ENCODE data around the gene ADRA2A. TPM values are rescaled to one million over a fixed set of nuclear protein-coding genes. Genes with fewer than 3 reads are reported as not detected.

ADRA2A gene
- total RNA-seq, 1 donor from 2014 or later: 4.3 TPM

GRCh38 chr10:111109501-111110242, 32.8 kb downstream of the ADRA2A start:
- peak; percentile 67 for DNase-seq

- DNase-seq: no peak
Measured at GRCh38 chr10:111110771-111111170, 33.9 kb downstream of the ADRA2A start.

GRCh38 chr10:111112333-111112732, 35.5 kb downstream of the ADRA2A start:
- no peak for DNase-seq

- no peak for DNase-seq
Measured at GRCh38 chr10:111113238-111113960, 36.6 kb downstream of the ADRA2A start.

- no peak for DNase-seq
Measured at GRCh38 chr10:111113961-111114757, 37.3 kb downstream of the ADRA2A start.

GRCh38 chr10:111114758-111115500, 38.1 kb downstream of the ADRA2A start:
- no peak for DNase-seq

- no peak for DNase-seq
Measured at GRCh38 chr10:111116211-111116610, 39.4 kb downstream of the ADRA2A start.

GRCh38 chr10:111116762-111117445, 40.1 kb downstream of the ADRA2A start:
- DNase-seq: no peak

GRCh38 chr10:111117528-111118277, 40.9 kb downstream of the ADRA2A start:
- no peak for DNase-seq

- no peak for DNase-seq
Measured at GRCh38 chr10:111118758-111119157, 41.9 kb downstream of the ADRA2A start.

- no peak for DNase-seq
Measured at GRCh38 chr10:111119637-111120036, 42.8 kb downstream of the ADRA2A start.

GRCh38 chr10:111122127-111122526, 45.3 kb downstream of the ADRA2A start:
- DNase-seq: no peak

GRCh38 chr10:111123883-111124282, 47.1 kb downstream of the ADRA2A start:
- no peak for DNase-seq

- DNase-seq: no peak
Measured at GRCh38 chr10:111125102-111125501, 48.3 kb downstream of the ADRA2A start.

- DNase-seq: no peak
Measured at GRCh38 chr10:111126077-111126476, 49.2 kb downstream of the ADRA2A start.

GRCh38 chr10:111127081-111127848, 50.4 kb downstream of the ADRA2A start:
- no peak for DNase-seq

- DNase-seq: peak; percentile 81
Measured at GRCh38 chr10:111128331-111129180, 51.7 kb downstream of the ADRA2A start.

- DNase-seq: peak; percentile 85
Measured at GRCh38 chr10:111129363-111129762, 52.5 kb downstream of the ADRA2A start.

GRCh38 chr10:111130471-111130870, 53.6 kb downstream of the ADRA2A start:
- DNase-seq: no peak

All from tongue (tissue), 2 donors.